Trophoblast cell (in vitro differentiated cells and primary cell): ENCODE data around the gene OGDHL.

Experiments
- DNase-seq, 2 donors: peaks; one replicate each; pipeline ENCODE4 v3.0.0-alpha.2; 2016
- H2AFZ ChIP-seq: 2 replicates; pipeline ENCODE4 v1.6.1; 2013; ENCODE audit warnings: low read length, moderate library complexity, mild to moderate bottlenecking; ENCODE audit not compliant: insufficient read depth, poor library complexity
- H2AK5ac ChIP-seq: 2 replicates; pipeline ENCODE4 v1.6.1; 2013; ENCODE audit warnings: mild to moderate bottlenecking, low read length
- H2BK120ac ChIP-seq: 2 replicates; pipeline ENCODE4 v1.6.1; 2013; ENCODE audit warnings: low read length, mild to moderate bottlenecking, moderate library complexity; ENCODE audit not compliant: insufficient read depth, poor library complexity
- H2BK12ac ChIP-seq: 2 replicates; pipeline ENCODE4 v1.6.1; 2013; ENCODE audit warnings: mild to moderate bottlenecking, low read length, moderate library complexity
- H2BK5ac ChIP-seq: 2 replicates; pipeline ENCODE4 v1.6.1; 2013; ENCODE audit warnings: low read length, low read depth, moderate library complexity, mild to moderate bottlenecking; ENCODE audit not compliant: poor library complexity
- H3K14ac ChIP-seq: 2 replicates; pipeline ENCODE4 v1.6.1; 2013; ENCODE audit warnings: mild to moderate bottlenecking, low read length
- H3K18ac ChIP-seq: 2 replicates; pipeline ENCODE4 v1.6.1; 2013; ENCODE audit warnings: mild to moderate bottlenecking, low read length
- H3K23ac ChIP-seq: 2 replicates; pipeline ENCODE4 v1.6.1; 2013; ENCODE audit warnings: low read length
- H3K27ac ChIP-seq: 2 replicates; pipeline ENCODE4 v1.5.1; 2013; ENCODE audit warnings: low read depth, mild to moderate bottlenecking, inconsistent platforms, low read length, moderate library complexity
- H3K27me3 ChIP-seq: 2 replicates; pipeline ENCODE4 v1.6.1; 2013; ENCODE audit warnings: inconsistent platforms, mild to moderate bottlenecking, low read length, moderate library complexity; ENCODE audit not compliant: insufficient read depth
- H3K36me3 ChIP-seq, 2 experiments: 1 replicate in 1 of 2; 2 replicates in 1 of 2; pipeline ENCODE4 v1.6.1; 2013; ENCODE audit warnings: low read length in 2 of 2, mild to moderate bottlenecking in 2 of 2, moderate library complexity in 1 of 2; ENCODE audit not compliant: insufficient read depth in 2 of 2, control insufficient read depth in 1 of 2
- H3K4ac ChIP-seq: 2 replicates; pipeline ENCODE4 v1.6.1; 2013; ENCODE audit warnings: low read depth, mild to moderate bottlenecking, low read length, moderate library complexity
- H3K4me1 ChIP-seq, 2 experiments: 1 replicate in 1 of 2; 2 replicates in 1 of 2; pipeline ENCODE4 v1.6.1; 2013; ENCODE audit warnings: low read length in 2 of 2, mild to moderate bottlenecking in 2 of 2, moderate library complexity in 1 of 2; ENCODE audit not compliant: insufficient read depth in 2 of 2, control insufficient read depth in 1 of 2
- H3K4me2 ChIP-seq: 2 replicates; pipeline ENCODE4 v1.6.1; 2013; ENCODE audit warnings: inconsistent platforms, mild to moderate bottlenecking, low read length, moderate library complexity
- H3K4me3 ChIP-seq: 2 replicates; pipeline ENCODE4 v1.5.1; 2013; ENCODE audit warnings: mild to moderate bottlenecking, low read depth, low read length, inconsistent platforms
- H3K79me1 ChIP-seq: one replicate; pipeline ENCODE4 v1.6.1; 2013; ENCODE audit warnings: low read length
- H3K79me2 ChIP-seq: 2 replicates; pipeline ENCODE4 v1.6.1; 2013; ENCODE audit warnings: low read length, mild to moderate bottlenecking; ENCODE audit not compliant: control insufficient read depth, insufficient read depth, poor library complexity
- H3K9ac ChIP-seq: 2 replicates; pipeline ENCODE4 v1.6.1; 2013; ENCODE audit warnings: mild to moderate bottlenecking, low read length
- H3K9me3 ChIP-seq: 2 replicates; pipeline ENCODE4 v1.6.1; 2013; ENCODE audit warnings: low read depth, mild to moderate bottlenecking, control low read depth, inconsistent platforms, low read length; ENCODE audit not compliant: insufficient read depth
- H4K12ac ChIP-seq: 2 replicates; pipeline ENCODE4 v1.6.1; 2013; ENCODE audit warnings: low read depth, mild to moderate bottlenecking, low read length, moderate library complexity
- H4K8ac ChIP-seq: 2 replicates; pipeline ENCODE4 v1.6.1; 2013; ENCODE audit warnings: low read depth, mild to moderate bottlenecking, low read length, moderate library complexity
- H4K91ac ChIP-seq: one replicate; pipeline ENCODE4 v1.6.1; 2013; ENCODE audit warnings: low read depth, mild to moderate bottlenecking, low read length, moderate library complexity
- WGBS: extraction: QIAGEN DNeasy Blood & Tissue Kit; methylation state at CpG from one replicate; pipeline ENCODE4 v1.1.7; 2013; ENCODE audit warnings: missing lambda C conversion rate; ENCODE audit not compliant: insufficient read length, insufficient coverage; ENCODE audit errors: extremely low coverage; 5-methylcytosine and 5-hydroxymethylcytosine counted together

The OGDHL gene

GRCh38 chr10:49743464-49744075 is 18.6 kb downstream of the OGDHL start:
- Histone ChIP-seq H3K18ac (no peak overlapping the region), H2BK120ac (no peak overlapping the region), H3K36me3 (peaks cover 19 to 38% of the 10 kb centered on the region in 2 experiments), H3K27ac (no peak overlapping the region), H3K9me3 (peaks cover 10% of the 10 kb centered on the region), H2BK5ac (no peak overlapping the region), H3K23ac (no peak overlapping the region), H3K14ac (no peak overlapping the region), H3K4me3 (no peak overlapping the region), H3K4me2 (no peak overlapping the region), H3K4me1 (no peaks in the 10 kb centered on the region), H2BK12ac (no peak overlapping the region), H4K91ac (no peak overlapping the region), H3K9ac (no peak overlapping the region), H3K79me1 (no peaks in the 10 kb centered on the region), H2AFZ (no peak overlapping the region), H4K8ac (no peak overlapping the region), H2AK5ac (no peak overlapping the region), H3K79me2 (no peaks in the 10 kb centered on the region), H3K27me3 (no peaks in the 10 kb centered on the region), H3K4ac (no peak overlapping the region), H4K12ac (no peak overlapping the region)
- WGBS = no CpG with 5 or more reads among the region's 19 CpGs
- DNase-seq = no peak

- WGBS = no CpG with 5 or more reads among the region's 23 CpGs
- H3K4ac ChIP-seq = no peak overlapping the region
- no peak overlapping the region for H4K91ac ChIP-seq
- H3K79me2 ChIP-seq = no peaks in the 10 kb centered on the region
- H3K18ac ChIP-seq = no peak overlapping the region
- no peaks in the 10 kb centered on the region for H3K79me1 ChIP-seq
- no peak overlapping the region for H2AK5ac ChIP-seq
- peaks cover 22 to 41% of the 10 kb centered on the region in 2 experiments for H3K36me3 ChIP-seq
- H3K4me1 ChIP-seq = no peaks in the 10 kb centered on the region
- H4K8ac ChIP-seq = no peak overlapping the region
- H3K9me3 ChIP-seq = peaks cover 10% of the 10 kb centered on the region
- H3K14ac ChIP-seq = no peak overlapping the region
- no peaks in the 10 kb centered on the region for H3K27me3 ChIP-seq
- no peak overlapping the region for H3K4me3 ChIP-seq
- no peak for DNase-seq
- H2BK5ac ChIP-seq = no peak overlapping the region
- H3K23ac ChIP-seq = no peak overlapping the region
- H2BK120ac ChIP-seq = no peak overlapping the region
- no peak overlapping the region for H2BK12ac ChIP-seq
- no peak overlapping the region for H3K9ac ChIP-seq
- no peak overlapping the region for H2AFZ ChIP-seq
- no peak overlapping the region for H3K27ac ChIP-seq
- H4K12ac ChIP-seq = no peak overlapping the region
- no peak overlapping the region for H3K4me2 ChIP-seq
Measured at GRCh38 chr10:49742683-49743463, 19.2 kb downstream of the OGDHL start.

GRCh38 chr10:49741108-49741995 is 20.8 kb downstream of the OGDHL start:
- H3K14ac ChIP-seq = no peak overlapping the region
- H3K27me3 ChIP-seq = no peaks in the 10 kb centered on the region
- H3K23ac ChIP-seq = peak overlapping the region; percentile 71
- H3K4me3 ChIP-seq = peak overlapping the region; percentile 16
- no peak overlapping the region for H2BK120ac ChIP-seq
- no peak overlapping the region for H2AK5ac ChIP-seq
- no peak overlapping the region for H3K27ac ChIP-seq
- H2BK12ac ChIP-seq = no peak overlapping the region
- H4K8ac ChIP-seq = no peak overlapping the region
- no peak overlapping the region for H3K4me2 ChIP-seq
- no peak overlapping the region for H4K91ac ChIP-seq
- H3K18ac ChIP-seq = no peak overlapping the region
- DNase-seq = peak in 1 of 2 donors; percentile 3
- H3K4me1 ChIP-seq = no peaks in the 10 kb centered on the region
- WGBS = no CpG with 5 or more reads among the region's 7 CpGs
- H3K4ac ChIP-seq = no peak overlapping the region
- no peak overlapping the region for H2BK5ac ChIP-seq
- H3K79me1 ChIP-seq = no peaks in the 10 kb centered on the region
- no peak overlapping the region for H3K9ac ChIP-seq
- H3K9me3 ChIP-seq = peaks cover 6% of the 10 kb centered on the region
- H3K36me3 ChIP-seq = peaks cover 23 to 45% of the 10 kb centered on the region in 2 experiments
- H4K12ac ChIP-seq = no peak overlapping the region
- H2AFZ ChIP-seq = no peak overlapping the region
- H3K79me2 ChIP-seq = no peaks in the 10 kb centered on the region

- DNase-seq = no peak
- peaks cover 20 to 44% of the 10 kb centered on the region in 2 experiments for H3K36me3 ChIP-seq
- no peak overlapping the region for H3K14ac ChIP-seq
- H2BK5ac ChIP-seq = no peak overlapping the region
- no peak overlapping the region for H4K12ac ChIP-seq
- H2AK5ac ChIP-seq = no peak overlapping the region
- WGBS = no CpG with 5 or more reads among the region's 16 CpGs
- H3K27me3 ChIP-seq = no peaks in the 10 kb centered on the region
- no peaks in the 10 kb centered on the region for H3K4me1 ChIP-seq
- H3K9me3 ChIP-seq = peaks cover 6% of the 10 kb centered on the region
- no peak overlapping the region for H3K18ac ChIP-seq
- H3K4ac ChIP-seq = no peak overlapping the region
- no peaks in the 10 kb centered on the region for H3K79me1 ChIP-seq
- no peak overlapping the region for H4K8ac ChIP-seq
- no peak overlapping the region for H4K91ac ChIP-seq
- H3K79me2 ChIP-seq = no peaks in the 10 kb centered on the region
- no peak overlapping the region for H3K4me3 ChIP-seq
- H2BK120ac ChIP-seq = no peak overlapping the region
- no peak overlapping the region for H3K27ac ChIP-seq
- no peak overlapping the region for H3K9ac ChIP-seq
- no peak overlapping the region for H3K23ac ChIP-seq
- H2AFZ ChIP-seq = no peak overlapping the region
- no peak overlapping the region for H2BK12ac ChIP-seq
- no peak overlapping the region for H3K4me2 ChIP-seq
Measured at GRCh38 chr10:49740346-49741107, 21.6 kb downstream of the OGDHL start.
